GM12878 (cell line): ENCODE results near the gene PRSS33. TPM values are rescaled to one million over a fixed set of nuclear protein-coding genes. Genes with fewer than 3 reads are reported as not detected.

ENCODE experiments used
- ATAC-seq: fragments of 200-7000 bp; cut with Tn5 transposase; 3 replicates; pipeline ENCODE4 v1.9.1; 2020; ENCODE audit warnings: mild to moderate bottlenecking, moderate library complexity
- BruUV-seq: library from RNA; stranded (reverse); fragments of 400-500 nt; replicated peaks from 2 replicates; lab custom pipeline; 2021; lab: Mats Ljungman, UMichigan
- CTCF ChIA-PET: fragments of 300-600 bp; sonication (Branson Sonifier 250); formaldehyde crosslinking; extraction: SDS; loops from one replicate; lab custom pipeline; 2021; ENCODE audit warnings: inconsistent platforms; lab: Yijun Ruan, JAX
- POLR2A ChIA-PET: fragments of 350-600 bp; formaldehyde crosslinking; extraction: SDS; loops from one replicate; lab custom pipeline; 2021; ENCODE audit warnings: inconsistent platforms; lab: Charles Lee
- RAD21 ChIA-PET: fragments of 300-600 bp; sonication (Branson Sonifier 250); formaldehyde crosslinking; loops from one replicate; lab custom pipeline; 2023; ENCODE audit warnings: antibody characterized with exemption; ENCODE audit not compliant: unreplicated experiment; lab: Charles Lee
- SMC1A ChIA-PET: fragments of 300-600 bp; sonication (Branson Sonifier 250); formaldehyde crosslinking; loops from one replicate; lab custom pipeline; 2023; ENCODE audit not compliant: unreplicated experiment, uncharacterized antibody; lab: Charles Lee
- DNase-seq: peaks from one replicate; pipeline ENCODE4 v3.0.0-alpha.2; 2011; ENCODE audit warnings: low read depth, low spot score
- FAIRE-seq: peaks from 3 replicates; lab custom pipeline; 2011; peaks lifted over from hg19 to GRCh38; lab: Jason Lieb, UNC
- H2AFZ ChIP-seq: 2 replicates; pipeline ENCODE4 v1.6.0; 2011; ENCODE audit warnings: low read depth, low read length, control low read depth; ENCODE audit not compliant: control insufficient read depth
- H3K27ac ChIP-seq: 2 replicates; pipeline ENCODE4 v1.5.1; 2011; ENCODE audit warnings: control low read depth; ENCODE audit not compliant: control insufficient read depth, insufficient read depth
- H3K27me3 ChIP-seq, 2 experiments: replicated peaks in 1 of 2; 2 replicates each; pipeline versions ENCODE4 v1.6.0 to v1.6.1; 2011; ENCODE audit warnings: low read length in 1 of 2; ENCODE audit not compliant: control insufficient read depth in 2 of 2, insufficient read depth in 2 of 2
- H3K36me3 ChIP-seq, 2 experiments: 2 replicates each; pipeline ENCODE4 v1.5.1; 2011; ENCODE audit warnings: low read length in 1 of 2; ENCODE audit not compliant: control insufficient read depth in 2 of 2, insufficient read depth in 2 of 2
- H3K4me1 ChIP-seq: 2 replicates; pipeline ENCODE4 v1.6.1; 2011; ENCODE audit warnings: mild to moderate bottlenecking, low read length, moderate library complexity, mixed read lengths; ENCODE audit not compliant: control insufficient read depth, insufficient read depth
- H3K4me2 ChIP-seq: 2 replicates; pipeline ENCODE4 v1.6.0; 2011; ENCODE audit warnings: control low read depth; ENCODE audit not compliant: control insufficient read depth, insufficient read depth
- H3K4me3 ChIP-seq: fragments of 200-600 bp; sonication (generic); 2 replicates; pipeline ENCODE4 v1.5.1; 2016
- H3K79me2 ChIP-seq: 2 replicates; pipeline ENCODE4 v1.6.0; 2011; ENCODE audit warnings: low read length; ENCODE audit not compliant: control insufficient read depth, insufficient read depth
- H3K9ac ChIP-seq: 2 replicates; pipeline ENCODE4 v1.8.0; 2011; ENCODE audit warnings: low read length, control low read depth, mixed read lengths; ENCODE audit not compliant: control insufficient read depth, insufficient read depth
- H3K9me3 ChIP-seq: replicated peaks from 3 replicates; pipeline ENCODE4 v1.5.1; 2011; ENCODE audit warnings: mild to moderate bottlenecking, low read length; ENCODE audit not compliant: control insufficient read depth, insufficient read depth
- H4K20me1 ChIP-seq: 2 replicates; pipeline ENCODE4 v1.6.0; 2011; ENCODE audit not compliant: control insufficient read depth, insufficient read depth
- ATF7 ChIP-seq: fragments of 450-650 bp; IDR thresholded peaks from 2 replicates; pipeline ENCODE4 v1.6.1; 2016; ENCODE audit warnings: low read depth, mild to moderate bottlenecking
- NR2C1 ChIP-seq: fragments of 450-650 bp; IDR thresholded peaks from 2 replicates; pipeline ENCODE4 v1.6.1; 2017; ENCODE audit warnings: antibody characterized with exemption, mild to moderate bottlenecking, moderate library complexity
- POLR2A ChIP-seq: IDR thresholded peaks from 2 replicates; pipeline ENCODE4 v1.6.1; 2011; ENCODE audit warnings: low read depth, mild to moderate bottlenecking, low read length
- POLR2AphosphoS5 ChIP-seq: IDR thresholded peaks from 2 replicates; pipeline ENCODE4 v1.6.1; 2011; ENCODE audit warnings: mild to moderate bottlenecking, low read length, inconsistent platforms
- ZBTB4 ChIP-seq: fragments of 450-650 bp; formaldehyde crosslinking; IDR thresholded peaks from 2 replicates; pipeline ENCODE4 v1.4.0; 2022; ENCODE audit warnings: mild to moderate bottlenecking, moderate library complexity
- WGBS: methylation state at CpG from one replicate; pipeline ENCODE4 v1.1.6; 2016; ENCODE audit warnings: low lambda C conversion rate; ENCODE audit not compliant: insufficient replicate concordance, insufficient coverage; ENCODE audit errors: missing lambda C conversion rate; 5-methylcytosine and 5-hydroxymethylcytosine counted together
- in situ Hi-C: fragments of 300-500 bp; cut with MboI; formaldehyde crosslinking; loops from 9 replicates; pipeline ENCODE4 v1.14.3; 2018; ENCODE audit warnings: mixed read lengths
- intact Hi-C: fragments of 100-400 bp; cut with micrococcal nuclease; formaldehyde crosslinking; loops from one replicate; pipeline ENCODE4 v1.14.2; 2022; ENCODE audit not compliant: unreplicated experiment
- polyA plus RNA-seq, 11 experiments: library from polyadenylated mRNA; depleted of rRNA in 4 of 11; unstranded in 6 of 11; stranded (reverse) in 5 of 11; fragments of >200 nt; fragmentation: Nextera tagmentation in 4 of 11; fragmentation: Illumina TruSeq in 1 of 11; extraction: Ambion mirVana in 4 of 11; extraction: Trizol in 1 of 11; gene quantifications; 1 replicate in 1 of 11; 2 replicates in 10 of 11; pipeline versions ENCODE4 v1.2.1 to v1.2.3, GENCODE V29; 2011 to 2016; ENCODE audit warnings: inconsistent platforms in 2 of 11, missing spikeins in 2 of 11, low read depth in 1 of 11
- total RNA-seq, 4 experiments: library from RNA; depleted of rRNA in 3 of 4; stranded (reverse); fragments of >200 nt in 3 of 4; fragmentation: Illumina TruSeq in 1 of 4; extraction: Trizol in 1 of 4; gene quantifications; 2 replicates each; pipeline versions ENCODE4 v1.2.1 to v1.2.3, GENCODE V29; 2013 to 2021

Gene PRSS33
- total and polyA plus RNA-seq, 10 of the 15 experiments (the other 5 are each of a cell fraction or from before 2014, with no cell fraction given), result not detected

- BruUV-seq, result no TSS peak
- peaks cover 70 to 73% of the 10 kb centered on the region in 2 experiments for H3K36me3 ChIP-seq
- no peak for FAIRE-seq
- DNase-seq, result no peak
- CTCF ChIA-PET, result no interaction called here
- TF ChIP-seq NR2C1 (no peak), ZBTB4 (CRISPR knock-in tag) (no peak), ATF7 (no peak), POLR2AphosphoS5 (peak; percentile 13; the same call in 1 of the 2 replicates), POLR2A (peak; percentile 42)
- TF ChIP-seq, all 136 proteins: peak for 2
- 94% methylated on average over 19 of the region's 19 CpGs for WGBS
- Histone ChIP-seq H3K9ac (no peak overlapping the region), H3K27me3 (no peaks in the 10 kb centered on the region), H3K4me2 (no peak overlapping the region), H3K79me2 (peaks cover 14% of the 10 kb centered on the region), H3K9me3 (peaks cover 2% of the 10 kb centered on the region; the same call in 1 of the 3 replicates), H2AFZ (no peak overlapping the region), H4K20me1 (peaks cover 2% of the 10 kb centered on the region), H3K27ac (no peak overlapping the region), H3K4me1 (no peaks in the 10 kb centered on the region), H3K4me3 (no peak overlapping the region)
- SMC1A ChIA-PET, result no interaction called here
- in situ Hi-C loops (no loop called here), intact Hi-C loops (no loop called here)
- no peak for ATAC-seq
- POLR2A ChIA-PET, result interaction anchor here (0.8 to 1.0 kb wide), 2 partner anchors 9 to 13 kb away, joined by 4 read pairs; no protein-coding TSS in a partner anchor
- RAD21 ChIA-PET, result no interaction called here
These were observed 20.1 kb downstream of the PRSS33 start for GRCh38 chr16:2767140-2767731.
